Measurements from ENCODE around the gene SCAPER.

SCAPER gene

GRCh38 chr15:76429661-76430060 lies 475.5 kb downstream of the SCAPER start:
- no peak for DNase-seq
- no peak for TF ChIP-seq CTCF (IDR thresholded peaks at IDR 0.05; ENCODE audit: low read depth, low read length)
- H3K4me1 ChIP-seq: no peaks in the 10 kb centered on the region

GRCh38 chr15:76426941-76427340 lies 478.2 kb downstream of the SCAPER start:
- no peaks in the 10 kb centered on the region for H3K27me3 ChIP-seq
- no peak for DNase-seq
- no peak overlapping the region for H3K4me3 ChIP-seq (ENCODE audit: low read depth, low read length)
- no peaks in the 10 kb centered on the region for H3K4me1 ChIP-seq
- no peaks in the 10 kb centered on the region for H3K9me3 ChIP-seq
- H3K36me3 ChIP-seq: no peaks in the 10 kb centered on the region
- no peak for TF ChIP-seq CTCF (IDR thresholded peaks at IDR 0.05; ENCODE audit: low read depth, low read length)

More at GRCh38 chr15:76429661-76430060, 475.5 kb downstream of the SCAPER start:
- Histone ChIP-seq H3K36me3 (no peaks in the 10 kb centered on the region), H3K4me3 (ENCODE audit: low read depth, low read length) (no peak overlapping the region), H3K9me3 (no peaks in the 10 kb centered on the region), H3K27me3 (no peaks in the 10 kb centered on the region)

GRCh38 chr15:76418352-76419140 lies 486.6 kb downstream of the SCAPER start:
- H3K4me3 ChIP-seq (ENCODE audit: low read depth, low read length): no peak overlapping the region
- H3K36me3 ChIP-seq: no peaks in the 10 kb centered on the region
- no peaks in the 10 kb centered on the region for H3K4me1 ChIP-seq
- TF ChIP-seq CTCF (IDR thresholded peaks at IDR 0.05; ENCODE audit: low read depth, low read length): no peak
- no peak for DNase-seq
- no peaks in the 10 kb centered on the region for H3K27me3 ChIP-seq
- no peaks in the 10 kb centered on the region; the same call in 1 of the 2 replicates for H3K9me3 ChIP-seq

- DNase-seq: no peak
- H3K36me3 ChIP-seq: no peaks in the 10 kb centered on the region
These were observed 503.9 kb downstream of the SCAPER start for GRCh38 chr15:76401285-76401684.

GRCh38 chr15:76398317-76399104 lies 506.6 kb downstream of the SCAPER start:
- DNase-seq: no peak

More at GRCh38 chr15:76401285-76401684, 503.9 kb downstream of the SCAPER start:
- Histone ChIP-seq H3K9me3 (no peaks in the 10 kb centered on the region; the same call in 1 of the 2 replicates), H3K4me1 (no peaks in the 10 kb centered on the region), H3K4me3 (ENCODE audit: low read depth, low read length) (no peak overlapping the region), H3K27me3 (no peaks in the 10 kb centered on the region)
- TF ChIP-seq CTCF (IDR thresholded peaks at IDR 0.05; ENCODE audit: low read depth, low read length): no peak

More at GRCh38 chr15:76398317-76399104, 506.6 kb downstream of the SCAPER start:
- H3K4me3 ChIP-seq (ENCODE audit: low read depth, low read length): no peak overlapping the region
- TF ChIP-seq CTCF (IDR thresholded peaks at IDR 0.05; ENCODE audit: low read depth, low read length): no peak
- no peaks in the 10 kb centered on the region; the same call in 1 of the 2 replicates for H3K4me1 ChIP-seq
- H3K36me3 ChIP-seq: no peaks in the 10 kb centered on the region
- no peaks in the 10 kb centered on the region for H3K27me3 ChIP-seq
- no peaks in the 10 kb centered on the region; the same call in 1 of the 2 replicates for H3K9me3 ChIP-seq

Measured in BE2C (cell line).